Stimulated activated CD4-positive, alpha-beta T cell treated with anti-CD3 and anti-CD28 coated beads, Interleukin-2, amount 100 ng/mL, for 48 hours (primary cell): Measurements from ENCODE around the gene DEPDC7.
"Not testable (repeated sequence)": the region's sequence is repeated elsewhere in the genome, so short reads cannot be mapped to it uniquely, and the experiment has no call there.

ENCODE experiments used
- DNase-seq, 2 donors: peaks; one replicate each; pipeline ENCODE4 v3.0.0-alpha.2; 2020

DEPDC7 gene

GRCh38 chr11:33015621-33016551 lies at the start of gene DEPDC7:
DEPDC7 (plus strand) TSS chr11:33015878; CDS start chr11:33015956, 78 bp downstream.
- peak; percentile 68 to 76 for DNase-seq

GRCh38 chr11:32968541-32968940 lies 47.1 kb upstream of the DEPDC7 start:
- DNase-seq = no peak

GRCh38 chr11:32972233-32972632 lies 43.4 kb upstream of the DEPDC7 start:
- DNase-seq = not testable (repeated sequence)

GRCh38 chr11:32972781-32973180 lies 42.9 kb upstream of the DEPDC7 start:
- no peak for DNase-seq

- no peak for DNase-seq
These were observed 33.1 kb upstream of the DEPDC7 start for GRCh38 chr11:32982626-32983025.

GRCh38 chr11:32983506-32983905 lies 32.2 kb upstream of the DEPDC7 start:
- no peak for DNase-seq

- DNase-seq = no peak
These were observed 30.1 kb upstream of the DEPDC7 start for GRCh38 chr11:32985600-32985999.

- DNase-seq = no peak
These were observed 27.8 kb upstream of the DEPDC7 start for GRCh38 chr11:32987851-32988250.

GRCh38 chr11:32990481-32990880 lies 25.2 kb upstream of the DEPDC7 start:
- no peak for DNase-seq

GRCh38 chr11:32991427-32991826 lies 24.3 kb upstream of the DEPDC7 start:
- no peak for DNase-seq

- no peak for DNase-seq
These were observed 23.8 kb upstream of the DEPDC7 start for GRCh38 chr11:32991898-32992297.

GRCh38 chr11:33000181-33000580 lies 15.5 kb upstream of the DEPDC7 start:
- no peak for DNase-seq

- no peak for DNase-seq
These were observed 14.4 kb upstream of the DEPDC7 start for GRCh38 chr11:33001281-33001680.

GRCh38 chr11:33001751-33002542 lies 13.7 kb upstream of the DEPDC7 start:
- DNase-seq = no peak

GRCh38 chr11:33005175-33005574 lies 10.5 kb upstream of the DEPDC7 start:
- DNase-seq = no peak

- DNase-seq = no peak
These were observed 9.7 kb upstream of the DEPDC7 start for GRCh38 chr11:33006010-33006409.

GRCh38 chr11:33013755-33014154 lies 1.9 kb upstream of the DEPDC7 start:
- DNase-seq = no peak

- no peak for DNase-seq
These were observed 976 bp downstream of the DEPDC7 start for GRCh38 chr11:33016654-33017053.

GRCh38 chr11:33017478-33017877 lies 1.8 kb downstream of the DEPDC7 start:
- no peak for DNase-seq

- no peak for DNase-seq
These were observed 2.3 kb downstream of the DEPDC7 start for GRCh38 chr11:33017965-33018364.

- no peak for DNase-seq
These were observed 3.2 kb downstream of the DEPDC7 start for GRCh38 chr11:33018840-33019239.

GRCh38 chr11:33021501-33021900 lies 5.8 kb downstream of the DEPDC7 start:
- no peak for DNase-seq

- no peak for DNase-seq
These were observed 6.3 kb downstream of the DEPDC7 start for GRCh38 chr11:33021937-33022336.

- no peak for DNase-seq
These were observed 9.7 kb downstream of the DEPDC7 start for GRCh38 chr11:33025339-33025722.
